ENCODE measurements around the gene CHST8.
"Not testable (repeated sequence)": the region's sequence is repeated elsewhere in the genome, so short reads cannot be mapped to it uniquely, and the experiment has no call there.

The CHST8 gene

GRCh38 chr19:33646306-33646705, 24.6 kb downstream of the CHST8 start:
- no peak for DNase-seq

GRCh38 chr19:33647146-33647545, 25.4 kb downstream of the CHST8 start:
- no peak for DNase-seq

- DNase-seq, result no peak
Measured at GRCh38 chr19:33649627-33650305, 28.0 kb downstream of the CHST8 start.

GRCh38 chr19:33653684-33654083, 31.9 kb downstream of the CHST8 start:
- DNase-seq, result no peak

- no peak for DNase-seq
Measured at GRCh38 chr19:33654840-33655508, 33.2 kb downstream of the CHST8 start.

- DNase-seq, result no peak
Measured at GRCh38 chr19:33659835-33660234, 38.1 kb downstream of the CHST8 start.

GRCh38 chr19:33660410-33661124, 38.8 kb downstream of the CHST8 start:
- DNase-seq, result no peak

GRCh38 chr19:33661336-33661735, 39.6 kb downstream of the CHST8 start:
- DNase-seq, result no peak

GRCh38 chr19:33662391-33663092, 40.8 kb downstream of the CHST8 start:
- no peak for DNase-seq

- not testable (repeated sequence) for DNase-seq
Measured at GRCh38 chr19:33663316-33663715, 41.6 kb downstream of the CHST8 start.

- no peak for DNase-seq
Measured at GRCh38 chr19:33664744-33665143, 43.0 kb downstream of the CHST8 start.

GRCh38 chr19:33665776-33666595, 44.2 kb downstream of the CHST8 start:
- DNase-seq, result no peak

GRCh38 chr19:33667141-33667650, 45.4 kb downstream of the CHST8 start:
- DNase-seq, result no peak

- DNase-seq, result no peak
Measured at GRCh38 chr19:33667881-33668280, 46.1 kb downstream of the CHST8 start.

- DNase-seq, result no peak
Measured at GRCh38 chr19:33668968-33669367, 47.2 kb downstream of the CHST8 start.

- DNase-seq, result no peak
Measured at GRCh38 chr19:33669376-33669775, 47.6 kb downstream of the CHST8 start.

- DNase-seq, result no peak
Measured at GRCh38 chr19:33670398-33670797, 48.6 kb downstream of the CHST8 start.

GRCh38 chr19:33671211-33671610, 49.5 kb downstream of the CHST8 start:
- no peak for DNase-seq

GRCh38 chr19:33673258-33673875, 51.6 kb downstream of the CHST8 start:
- no peak for DNase-seq

GRCh38 chr19:33673996-33674625, 52.4 kb downstream of the CHST8 start:
- DNase-seq, result no peak
